Measurements from ENCODE around the gene BPIFB6. TPM values are rescaled to one million over a fixed set of nuclear protein-coding genes. Genes with fewer than 3 reads are reported as not detected.

BPIFB6 gene
- total and polyA plus RNA-seq, 10 donors, result not detected

DNA sequence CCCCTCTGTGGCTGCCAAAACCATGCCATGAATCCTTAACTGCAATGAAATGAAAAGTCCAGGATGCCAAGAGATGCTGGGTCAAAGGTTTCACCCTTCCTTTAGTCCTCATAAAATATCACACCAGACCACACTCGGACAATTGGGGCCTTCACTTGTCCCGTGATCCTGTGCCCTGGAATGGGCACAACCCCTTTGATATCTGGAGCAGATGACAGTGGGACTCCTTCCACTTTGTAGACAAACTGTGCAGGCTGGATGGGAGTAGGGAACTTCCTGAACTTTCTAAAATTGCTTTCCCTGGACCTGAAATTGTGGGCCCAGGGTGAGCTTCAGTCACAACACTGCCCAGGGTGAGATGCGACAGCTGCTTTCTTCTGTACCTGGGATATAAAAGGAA, 9.6 kb upstream of the BPIFB6 start:
- Histone ChIP-seq H3K4me3 (no peak overlapping the region), H3K36me3 (no peaks in the 10 kb centered on the region), H3K27me3 (replicated peaks in 1 of 7) (peaks cover 0 to 5% (median 0%) of the 10 kb centered on the region in 7 donors), H3K9me3 (no peaks in the 10 kb centered on the region), H3K4me1 (no peaks in the 10 kb centered on the region), H3K27ac (no peak overlapping the region)
- no peak for TF ChIP-seq POLR2A (IDR thresholded peaks at IDR 0.05)
- TF ChIP-seq, protein P1, sequence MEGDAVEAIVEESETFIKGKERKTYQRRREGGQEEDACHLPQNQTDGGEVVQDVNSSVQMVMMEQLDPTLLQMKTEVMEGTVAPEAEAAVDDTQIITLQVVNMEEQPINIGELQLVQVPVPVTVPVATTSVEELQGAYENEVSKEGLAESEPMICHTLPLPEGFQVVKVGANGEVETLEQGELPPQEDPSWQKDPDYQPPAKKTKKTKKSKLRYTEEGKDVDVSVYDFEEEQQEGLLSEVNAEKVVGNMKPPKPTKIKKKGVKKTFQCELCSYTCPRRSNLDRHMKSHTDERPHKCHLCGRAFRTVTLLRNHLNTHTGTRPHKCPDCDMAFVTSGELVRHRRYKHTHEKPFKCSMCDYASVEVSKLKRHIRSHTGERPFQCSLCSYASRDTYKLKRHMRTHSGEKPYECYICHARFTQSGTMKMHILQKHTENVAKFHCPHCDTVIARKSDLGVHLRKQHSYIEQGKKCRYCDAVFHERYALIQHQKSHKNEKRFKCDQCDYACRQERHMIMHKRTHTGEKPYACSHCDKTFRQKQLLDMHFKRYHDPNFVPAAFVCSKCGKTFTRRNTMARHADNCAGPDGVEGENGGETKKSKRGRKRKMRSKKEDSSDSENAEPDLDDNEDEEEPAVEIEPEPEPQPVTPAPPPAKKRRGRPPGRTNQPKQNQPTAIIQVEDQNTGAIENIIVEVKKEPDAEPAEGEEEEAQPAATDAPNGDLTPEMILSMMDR (IDR thresholded peaks at IDR 0.05 in 8 of 11, conservative IDR thresholded peaks at IDR 0.05 in 3 of 11), result no peak
- TF ChIP-seq POLR2AphosphoS5 (IDR thresholded peaks at IDR 0.05), result no peak
- no peak for DNase-seq
- intact Hi-C loops (cut with DNase I; ENCODE audit: low total_unique reads), result no loop called here
- WGBS, 5 donors, result 73 to 87% (median 76%) methylated on average over 3 of the region's 3 CpGs

GRCh38 chr20:33022289-33022688, 9.2 kb upstream of the BPIFB6 start:
- TF ChIP-seq, protein P1 (IDR thresholded peaks at IDR 0.05 in 8 of 11, conservative IDR thresholded peaks at IDR 0.05 in 3 of 11), result no peak
- TF ChIP-seq POLR2A (IDR thresholded peaks at IDR 0.05) (no peak), POLR2AphosphoS5 (IDR thresholded peaks at IDR 0.05) (no peak)
- Histone ChIP-seq H3K27me3 (replicated peaks in 1 of 7) (peaks cover 0 to 5% (median 0%) of the 10 kb centered on the region in 7 donors), H3K4me1 (no peaks in the 10 kb centered on the region), H3K36me3 (no peaks in the 10 kb centered on the region), H3K9me3 (no peaks in the 10 kb centered on the region), H3K27ac (no peak overlapping the region), H3K4me3 (no peak overlapping the region)
- intact Hi-C loops (cut with DNase I; ENCODE audit: low total_unique reads), result no loop called here
- DNase-seq, result no peak
- 60 to 68% (median 67%) methylated on average over 4 of the region's 4 CpGs for WGBS, 5 donors

- intact Hi-C loops (cut with DNase I; ENCODE audit: low total_unique reads), result no loop called here
- peaks cover 0 to 7% (median 0%) of the 10 kb centered on the region in 7 donors for H3K27me3 ChIP-seq (replicated peaks in 1 of 7)
- no peak overlapping the region for H3K4me3 ChIP-seq
- WGBS, 5 donors, result 77 to 87% (median 80%) methylated on average over 7 of the region's 7 CpGs
- TF ChIP-seq, protein P1 (IDR thresholded peaks at IDR 0.05 in 8 of 11, conservative IDR thresholded peaks at IDR 0.05 in 3 of 11), result no peak
- TF ChIP-seq POLR2AphosphoS5 (IDR thresholded peaks at IDR 0.05) (no peak), POLR2A (IDR thresholded peaks at IDR 0.05) (no peak)
- no peak for DNase-seq
- no peaks in the 10 kb centered on the region for H3K4me1 ChIP-seq
- no peaks in the 10 kb centered on the region for H3K36me3 ChIP-seq
- no peak overlapping the region for H3K27ac ChIP-seq
- H3K9me3 ChIP-seq, result no peaks in the 10 kb centered on the region
Measured at GRCh38 chr20:33022694-33023438, 8.6 kb upstream of the BPIFB6 start.

GRCh38 chr20:33023439-33024242, 7.8 kb upstream of the BPIFB6 start:
- Histone ChIP-seq H3K36me3 (no peaks in the 10 kb centered on the region), H3K9me3 (no peaks in the 10 kb centered on the region), H3K4me3 (no peak overlapping the region), H3K4me1 (no peaks in the 10 kb centered on the region), H3K27ac (no peak overlapping the region), H3K27me3 (replicated peaks in 1 of 7) (peaks cover 0 to 13% (median 0%) of the 10 kb centered on the region in 7 donors)
- 67 to 80% (median 76%) methylated on average over 6 of the region's 6 CpGs for WGBS, 5 donors
- DNase-seq, result no peak
- intact Hi-C loops (cut with DNase I; ENCODE audit: low total_unique reads), result no loop called here
- TF ChIP-seq, protein P1 (IDR thresholded peaks at IDR 0.05 in 8 of 11, conservative IDR thresholded peaks at IDR 0.05 in 3 of 11), result no peak
- TF ChIP-seq POLR2AphosphoS5 (IDR thresholded peaks at IDR 0.05) (no peak), POLR2A (IDR thresholded peaks at IDR 0.05) (no peak)
